KMS-11 (cell line): ENCODE measurements around the gene KLC4.

Experiments used
- H2AFZ ChIP-seq: fragments of 200-600 bp; sonication (generic); 2 replicates; pipeline ENCODE4 v1.6.1; 2016; ENCODE audit warnings: antibody characterized with exemption, mixed run types, low read depth
- H3K27ac ChIP-seq: fragments of 200-600 bp; sonication (generic); 2 replicates; pipeline ENCODE4 v1.6.1; 2016; ENCODE audit warnings: mild to moderate bottlenecking, mixed run types
- H3K27me3 ChIP-seq: fragments of 200-600 bp; sonication (generic); 2 replicates; pipeline ENCODE4 v1.6.1; 2017; ENCODE audit warnings: mild to moderate bottlenecking, low read depth, mixed run types, moderate library complexity; ENCODE audit not compliant: insufficient read depth
- H3K36me3 ChIP-seq: fragments of 200-600 bp; sonication (generic); 2 replicates; pipeline ENCODE4 v1.6.1; 2017; ENCODE audit warnings: mild to moderate bottlenecking, mixed run types; ENCODE audit not compliant: insufficient read depth
- H3K4me1 ChIP-seq: fragments of 200-600 bp; sonication (generic); 2 replicates; pipeline ENCODE4 v1.6.1; 2016; ENCODE audit warnings: mild to moderate bottlenecking, low read depth, mixed run types; ENCODE audit not compliant: poor library complexity, severe bottlenecking
- H3K4me2 ChIP-seq: fragments of 200-600 bp; sonication (generic); 2 replicates; pipeline ENCODE4 v1.7.0; 2016; ENCODE audit warnings: mild to moderate bottlenecking, mixed run types
- H3K4me3 ChIP-seq: fragments of 200-600 bp; sonication (generic); IDR thresholded peaks from 2 replicates; pipeline ENCODE4 v1.6.1; 2017; ENCODE audit warnings: low read depth, low read length, mixed read lengths; ENCODE audit not compliant: insufficient read depth
- H3K79me2 ChIP-seq: fragments of 200-600 bp; sonication (generic); 2 replicates; pipeline ENCODE4 v1.6.1; 2016; ENCODE audit warnings: low read depth, mixed run types; ENCODE audit not compliant: insufficient read depth
- H3K9ac ChIP-seq: fragments of 200-600 bp; sonication (generic); 2 replicates; pipeline ENCODE4 v1.6.1; 2016; ENCODE audit warnings: mild to moderate bottlenecking, mixed run types
- H4K20me1 ChIP-seq: fragments of 200-600 bp; sonication (generic); 2 replicates; pipeline ENCODE4 v1.6.1; 2016; ENCODE audit warnings: mild to moderate bottlenecking, mixed run types; ENCODE audit not compliant: insufficient read depth
- TF ChIP-seq, protein P1 (sequence below): fragments of 200-600 bp; sonication (generic); conservative IDR thresholded peaks from 2 replicates; pipeline ENCODE4 v1.6.1; 2017; ENCODE audit warnings: low read depth, mild to moderate bottlenecking, antibody characterized with exemption, low read length, moderate library complexity, mixed read lengths

The KLC4 gene

GRCh38 chr6:43033496-43034189 is 25.8 kb upstream of the KLC4 start:
- Histone ChIP-seq H3K9ac (no peak overlapping the region), H3K79me2 (no peaks in the 10 kb centered on the region), H3K27ac (no peak overlapping the region), H4K20me1 (no peaks in the 10 kb centered on the region), H3K4me3 (no peak overlapping the region), H3K4me2 (no peak overlapping the region), H2AFZ (no peak overlapping the region), H3K27me3 (no peaks in the 10 kb centered on the region), H3K36me3 (0 out of 2 replicates have a peak, but pooled peaks cover 6% of the 10 kb centered on the region), H3K4me1 (peaks cover 4% of the 10 kb centered on the region)
- TF ChIP-seq, protein P1, sequence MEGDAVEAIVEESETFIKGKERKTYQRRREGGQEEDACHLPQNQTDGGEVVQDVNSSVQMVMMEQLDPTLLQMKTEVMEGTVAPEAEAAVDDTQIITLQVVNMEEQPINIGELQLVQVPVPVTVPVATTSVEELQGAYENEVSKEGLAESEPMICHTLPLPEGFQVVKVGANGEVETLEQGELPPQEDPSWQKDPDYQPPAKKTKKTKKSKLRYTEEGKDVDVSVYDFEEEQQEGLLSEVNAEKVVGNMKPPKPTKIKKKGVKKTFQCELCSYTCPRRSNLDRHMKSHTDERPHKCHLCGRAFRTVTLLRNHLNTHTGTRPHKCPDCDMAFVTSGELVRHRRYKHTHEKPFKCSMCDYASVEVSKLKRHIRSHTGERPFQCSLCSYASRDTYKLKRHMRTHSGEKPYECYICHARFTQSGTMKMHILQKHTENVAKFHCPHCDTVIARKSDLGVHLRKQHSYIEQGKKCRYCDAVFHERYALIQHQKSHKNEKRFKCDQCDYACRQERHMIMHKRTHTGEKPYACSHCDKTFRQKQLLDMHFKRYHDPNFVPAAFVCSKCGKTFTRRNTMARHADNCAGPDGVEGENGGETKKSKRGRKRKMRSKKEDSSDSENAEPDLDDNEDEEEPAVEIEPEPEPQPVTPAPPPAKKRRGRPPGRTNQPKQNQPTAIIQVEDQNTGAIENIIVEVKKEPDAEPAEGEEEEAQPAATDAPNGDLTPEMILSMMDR = no peak

- H3K4me2 ChIP-seq = no peak overlapping the region
- no peak overlapping the region for H3K9ac ChIP-seq
- H3K4me3 ChIP-seq = no peak overlapping the region
- peaks cover 9% of the 10 kb centered on the region for H3K4me1 ChIP-seq
- TF ChIP-seq, protein P1 = no peak
- H4K20me1 ChIP-seq = no peaks in the 10 kb centered on the region
- H3K27ac ChIP-seq = no peak overlapping the region
- no peaks in the 10 kb centered on the region for H3K27me3 ChIP-seq
- H3K36me3 ChIP-seq = 0 out of 2 replicates have a peak, but pooled peaks cover 6% of the 10 kb centered on the region
- no peak overlapping the region for H2AFZ ChIP-seq
- H3K79me2 ChIP-seq = no peaks in the 10 kb centered on the region
Observed at GRCh38 chr6:43034190-43034525, 25.3 kb upstream of the KLC4 start.

DNA sequence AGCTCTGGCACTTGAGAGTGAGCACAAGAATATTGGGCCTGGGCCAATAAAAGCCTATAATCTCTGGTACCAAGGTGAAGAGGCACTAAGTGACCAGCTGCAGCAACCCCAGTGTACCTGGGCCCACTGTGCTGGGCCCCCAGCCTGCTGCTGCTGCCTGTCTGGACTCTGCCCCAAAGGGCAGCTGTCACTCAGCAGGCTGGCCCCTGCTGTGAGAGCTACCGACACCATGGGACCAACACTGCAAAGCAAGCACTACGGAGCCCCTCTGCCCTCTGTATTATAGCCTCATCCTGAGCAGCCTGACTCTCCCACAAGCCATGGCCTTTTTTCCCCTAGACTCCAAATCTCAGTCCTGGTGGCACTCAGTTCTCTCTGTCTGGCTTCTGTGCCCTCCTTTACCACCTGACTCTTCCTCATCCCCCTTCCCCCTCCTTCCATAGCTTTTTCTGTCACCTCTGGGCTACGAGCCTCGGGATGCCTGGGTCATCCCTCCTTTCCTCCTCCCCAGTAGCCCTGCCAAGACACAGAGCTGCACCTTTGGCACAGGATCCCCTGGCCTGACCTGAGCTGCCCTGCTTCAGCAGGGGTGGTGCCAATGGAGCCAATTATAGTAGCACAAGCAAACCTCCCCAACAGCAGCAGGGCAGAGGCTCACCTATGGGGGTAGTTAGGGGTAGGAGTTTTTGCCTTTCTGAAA is 23.8 kb upstream of the KLC4 start:
- no peak overlapping the region for H3K4me3 ChIP-seq

DNA sequence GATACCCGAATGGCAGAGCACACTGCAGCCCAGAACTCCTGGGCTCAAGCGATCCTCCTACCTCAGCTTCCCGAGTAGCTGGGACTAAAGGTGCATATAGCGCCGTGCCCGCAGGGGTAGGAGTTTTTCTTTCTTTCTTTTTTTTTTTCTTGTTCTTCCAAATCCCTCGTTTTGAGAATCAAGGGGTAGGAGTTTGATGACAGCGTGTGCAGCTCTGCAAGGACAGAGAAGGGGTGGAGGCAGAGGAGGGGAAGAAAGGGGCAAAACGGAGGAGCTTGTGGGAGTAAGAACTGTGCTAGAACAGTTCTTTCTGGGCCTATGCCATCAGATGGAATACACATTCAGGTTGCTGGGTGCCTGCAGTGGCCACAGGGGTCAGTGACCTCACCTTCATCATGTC is 22.7 kb upstream of the KLC4 start:
- Histone ChIP-seq H3K79me2 (no peaks in the 10 kb centered on the region), H2AFZ (no peak overlapping the region), H3K36me3 (no peaks in the 10 kb centered on the region), H3K9ac (no peak overlapping the region), H4K20me1 (no peaks in the 10 kb centered on the region), H3K27me3 (no peaks in the 10 kb centered on the region), H3K4me2 (no peak overlapping the region), H3K4me3 (no peak overlapping the region), H3K27ac (no peak overlapping the region), H3K4me1 (peaks cover 18% of the 10 kb centered on the region)
- TF ChIP-seq, protein P1 = no peak

More for the DNA sequence above, 23.8 kb upstream of the KLC4 start:
- H3K79me2 ChIP-seq = no peaks in the 10 kb centered on the region
- H3K4me2 ChIP-seq = no peak overlapping the region
- H3K9ac ChIP-seq = no peak overlapping the region
- H3K27me3 ChIP-seq = no peaks in the 10 kb centered on the region
- peaks cover 18% of the 10 kb centered on the region for H3K4me1 ChIP-seq
- TF ChIP-seq, protein P1 = no peak
- H3K36me3 ChIP-seq = no peaks in the 10 kb centered on the region
- no peak overlapping the region for H2AFZ ChIP-seq
- H3K27ac ChIP-seq = no peak overlapping the region
- H4K20me1 ChIP-seq = no peaks in the 10 kb centered on the region
